AG04449 (cell line): Measurements from ENCODE around the gene SKIL.
A peak's percentile ranks its signal among the peaks of the same experiment; 100 is the strongest.

Experiments used
- CTCF ChIA-PET: fragments of 350-600 bp; formaldehyde crosslinking; extraction: SDS; loops from one replicate; lab custom pipeline; 2021; ENCODE audit warnings: antibody characterized with exemption; lab: Yijun Ruan, JAX
- POLR2A ChIA-PET: fragments of 400-600, 350-600 bp; formaldehyde crosslinking; extraction: SDS; loops from one replicate; lab custom pipeline; 2020; ENCODE audit warnings: antibody characterized with exemption, inconsistent platforms; lab: Yijun Ruan, JAX
- DNase-seq: peaks from one replicate; pipeline ENCODE4 v3.0.0-alpha.2; 2010; ENCODE audit warnings: low read depth, low spot score
- H3K4me3 ChIP-seq: 2 replicates; pipeline ENCODE4 v1.5.1; 2011; ENCODE audit warnings: low read depth, mild to moderate bottlenecking, control low read depth, low read length
- CTCF ChIP-seq: IDR thresholded peaks from one replicate; pipeline ENCODE4 v1.5.1; 2011; ENCODE audit warnings: mild to moderate bottlenecking, moderate library complexity, low read length, control low read depth, inconsistent platforms; ENCODE audit not compliant: insufficient read depth; ENCODE audit errors: missing control alignments

The SKIL gene

GRCh38 chr3:170361711-170362110 lies 4.2 kb downstream of the SKIL start:
- POLR2A ChIA-PET, result no interaction called here
- CTCF ChIA-PET, result interaction anchor here (0.8 to 1.0 kb wide), 2 partner anchors 8 to 52 kb away, joined by 3 to 4 read pairs; no protein-coding TSS in a partner anchor
- H3K4me3 ChIP-seq, result peak overlapping the region; percentile 31
- TF ChIP-seq CTCF, result no peak
- DNase-seq, result no peak

- no peak overlapping the region for H3K4me3 ChIP-seq
- DNase-seq, result no peak
- ChIA-PET POLR2A (interaction anchor here (0.6 to 0.7 kb wide), 2 partner anchors 57 to 504 kb away, joined by 3 to 6 read pairs; no protein-coding TSS in a partner anchor), CTCF (interaction anchor here (0.7 to 1.4 kb wide), 4 partner anchors 15 to 485 kb away, joined by 3 to 7 read pairs (median 3); no protein-coding TSS in a partner anchor)
- TF ChIP-seq CTCF, result no peak
Measured at GRCh38 chr3:170363471-170363994, 6.0 kb downstream of the SKIL start.

GRCh38 chr3:170364965-170365364 lies 7.5 kb downstream of the SKIL start:
- CTCF ChIA-PET, result no interaction called here
- H3K4me3 ChIP-seq, result no peak overlapping the region

GRCh38 chr3:170367797-170368196 lies 10.3 kb downstream of the SKIL start:
- DNase-seq, result no peak
- POLR2A ChIA-PET, result interaction anchor here (0.8 kb wide), 1 partner anchor 11 kb away, joined by 5 read pairs; no protein-coding TSS in a partner anchor
- CTCF ChIA-PET, result no interaction called here

More at GRCh38 chr3:170364965-170365364, 7.5 kb downstream of the SKIL start:
- TF ChIP-seq CTCF, result no peak
- POLR2A ChIA-PET, result no interaction called here
- no peak for DNase-seq

GRCh38 chr3:170368921-170369320 lies 11.4 kb downstream of the SKIL start:
- POLR2A ChIA-PET, result interaction anchor here (1.3 kb wide), 1 partner anchor 8 kb away, joined by 5 read pairs; no protein-coding TSS in a partner anchor
- no peak for TF ChIP-seq CTCF

More at GRCh38 chr3:170367797-170368196, 10.3 kb downstream of the SKIL start:
- no peak for TF ChIP-seq CTCF
- no peak overlapping the region for H3K4me3 ChIP-seq

GRCh38 chr3:170372190-170372879 lies 14.8 kb downstream of the SKIL start:
- H3K4me3 ChIP-seq, result no peak overlapping the region
- TF ChIP-seq CTCF, result no peak
- ChIA-PET POLR2A (no interaction called here), CTCF (no interaction called here)
- DNase-seq, result no peak

More at GRCh38 chr3:170368921-170369320, 11.4 kb downstream of the SKIL start:
- no peak overlapping the region for H3K4me3 ChIP-seq
- CTCF ChIA-PET, result interaction anchor here (1.0 to 1.9 kb wide), 3 partner anchors 10 to 60 kb away, joined by 4 to 7 read pairs (median 4); no protein-coding TSS in a partner anchor
- DNase-seq, result no peak
